ENCODE measurements around the gene PRR22. TPM values are rescaled to one million over a fixed set of nuclear protein-coding genes. Genes with fewer than 3 reads are reported as not detected.

Gene PRR22
- total and polyA plus RNA-seq, 9 of the 15 experiments (the other 6 are each of a cell fraction or from before 2014, with no cell fraction given), result 0.03 to 12.0 (median 2.0) TPM; not detected in 1

DNA sequence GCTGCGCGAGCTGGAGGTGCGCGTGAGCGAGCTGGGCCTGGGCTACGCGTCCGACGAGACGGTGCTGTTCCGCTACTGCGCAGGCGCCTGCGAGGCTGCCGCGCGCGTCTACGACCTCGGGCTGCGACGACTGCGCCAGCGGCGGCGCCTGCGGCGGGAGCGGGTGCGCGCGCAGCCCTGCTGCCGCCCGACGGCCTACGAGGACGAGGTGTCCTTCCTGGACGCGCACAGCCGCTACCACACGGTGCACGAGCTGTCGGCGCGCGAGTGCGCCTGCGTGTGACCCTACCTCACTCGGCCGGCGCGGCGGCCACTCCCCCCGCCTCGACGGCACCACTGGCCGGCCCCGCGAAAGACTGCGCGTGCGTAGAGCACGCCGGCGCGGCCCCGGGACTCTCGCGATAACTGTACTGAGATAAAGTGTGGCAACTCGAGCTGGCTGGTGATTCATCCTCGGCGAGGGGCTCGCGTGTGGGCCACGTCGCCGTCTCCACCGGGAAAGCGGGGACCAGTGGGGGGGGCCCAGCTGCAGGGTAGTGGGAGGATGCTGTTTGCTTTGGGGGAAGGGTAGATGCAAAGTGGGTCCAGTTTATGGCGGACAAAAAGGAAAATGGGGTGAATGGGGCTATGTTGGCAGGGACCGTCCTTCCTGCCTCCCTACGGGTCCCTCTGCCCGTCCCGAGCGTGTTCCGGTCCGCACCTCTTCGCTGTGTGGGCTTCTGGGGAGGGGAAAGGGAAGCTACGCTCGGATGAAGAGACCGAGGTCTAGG is 43.5 kb upstream of the PRR22 start (continued):
- TF ChIP-seq GTF2F1 (IDR thresholded peaks at IDR 0.05; ENCODE audit: low read depth, low read length) (peak; percentile 88; the same call in 1 of the 2 replicates), MCM2 (IDR thresholded peaks at IDR 0.05; ENCODE audit: low read depth) (no peak), NFIC (IDR thresholded peaks at IDR 0.05) (peak; percentile 94), ZBTB7A (IDR thresholded peaks at IDR 0.05; ENCODE audit: borderline replicate concordance, control insufficient read depth, low read depth, low read length) (peak; percentile 94), RBBP5 (IDR thresholded peaks at IDR 0.05; ENCODE audit: borderline replicate concordance, insufficient read depth, low read length, poor library complexity, severe bottlenecking) (peak; percentile 66), SMAD2 (IDR thresholded peaks at IDR 0.05; ENCODE audit: low read depth, low read length) (no peak), CHD2 (IDR thresholded peaks at IDR 0.05; ENCODE audit: low read depth, low read length) (peak; percentile 100), ZNF76 (CRISPR knock-in tag; IDR thresholded peaks at IDR 0.05; ENCODE audit: borderline replicate concordance) (peak; percentile 40; the same call in 1 of the 2 replicates)
- TF ChIP-seq, protein P1, sequence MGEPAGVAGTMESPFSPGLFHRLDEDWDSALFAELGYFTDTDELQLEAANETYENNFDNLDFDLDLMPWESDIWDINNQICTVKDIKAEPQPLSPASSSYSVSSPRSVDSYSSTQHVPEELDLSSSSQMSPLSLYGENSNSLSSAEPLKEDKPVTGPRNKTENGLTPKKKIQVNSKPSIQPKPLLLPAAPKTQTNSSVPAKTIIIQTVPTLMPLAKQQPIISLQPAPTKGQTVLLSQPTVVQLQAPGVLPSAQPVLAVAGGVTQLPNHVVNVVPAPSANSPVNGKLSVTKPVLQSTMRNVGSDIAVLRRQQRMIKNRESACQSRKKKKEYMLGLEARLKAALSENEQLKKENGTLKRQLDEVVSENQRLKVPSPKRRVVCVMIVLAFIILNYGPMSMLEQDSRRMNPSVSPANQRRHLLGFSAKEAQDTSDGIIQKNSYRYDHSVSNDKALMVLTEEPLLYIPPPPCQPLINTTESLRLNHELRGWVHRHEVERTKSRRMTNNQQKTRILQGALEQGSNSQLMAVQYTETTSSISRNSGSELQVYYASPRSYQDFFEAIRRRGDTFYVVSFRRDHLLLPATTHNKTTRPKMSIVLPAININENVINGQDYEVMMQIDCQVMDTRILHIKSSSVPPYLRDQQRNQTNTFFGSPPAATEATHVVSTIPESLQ (CRISPR knock-in tag; IDR thresholded peaks at IDR 0.05), result peak; percentile 86; the same call in 1 of the 2 replicates
- TF ChIP-seq, protein P2, sequence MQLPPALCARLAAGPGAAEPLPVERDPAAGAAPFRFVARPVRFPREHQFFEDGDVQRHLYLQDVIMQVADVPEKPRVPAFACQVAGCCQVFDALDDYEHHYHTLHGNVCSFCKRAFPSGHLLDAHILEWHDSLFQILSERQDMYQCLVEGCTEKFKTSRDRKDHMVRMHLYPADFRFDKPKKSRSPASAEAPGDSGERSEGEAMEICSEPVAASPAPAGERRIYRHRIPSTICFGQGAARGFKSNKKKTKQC (CRISPR knock-in tag; IDR thresholded peaks at IDR 0.05), result peak; percentile 76
- TF ChIP-seq, protein P3, sequence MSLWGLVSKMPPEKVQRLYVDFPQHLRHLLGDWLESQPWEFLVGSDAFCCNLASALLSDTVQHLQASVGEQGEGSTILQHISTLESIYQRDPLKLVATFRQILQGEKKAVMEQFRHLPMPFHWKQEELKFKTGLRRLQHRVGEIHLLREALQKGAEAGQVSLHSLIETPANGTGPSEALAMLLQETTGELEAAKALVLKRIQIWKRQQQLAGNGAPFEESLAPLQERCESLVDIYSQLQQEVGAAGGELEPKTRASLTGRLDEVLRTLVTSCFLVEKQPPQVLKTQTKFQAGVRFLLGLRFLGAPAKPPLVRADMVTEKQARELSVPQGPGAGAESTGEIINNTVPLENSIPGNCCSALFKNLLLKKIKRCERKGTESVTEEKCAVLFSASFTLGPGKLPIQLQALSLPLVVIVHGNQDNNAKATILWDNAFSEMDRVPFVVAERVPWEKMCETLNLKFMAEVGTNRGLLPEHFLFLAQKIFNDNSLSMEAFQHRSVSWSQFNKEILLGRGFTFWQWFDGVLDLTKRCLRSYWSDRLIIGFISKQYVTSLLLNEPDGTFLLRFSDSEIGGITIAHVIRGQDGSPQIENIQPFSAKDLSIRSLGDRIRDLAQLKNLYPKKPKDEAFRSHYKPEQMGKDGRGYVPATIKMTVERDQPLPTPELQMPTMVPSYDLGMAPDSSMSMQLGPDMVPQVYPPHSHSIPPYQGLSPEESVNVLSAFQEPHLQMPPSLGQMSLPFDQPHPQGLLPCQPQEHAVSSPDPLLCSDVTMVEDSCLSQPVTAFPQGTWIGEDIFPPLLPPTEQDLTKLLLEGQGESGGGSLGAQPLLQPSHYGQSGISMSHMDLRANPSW (CRISPR knock-in tag; IDR thresholded peaks at IDR 0.05), result peak; percentile 36; the same call in 1 of the 2 replicates
- TF ChIP-seq, protein P4, sequence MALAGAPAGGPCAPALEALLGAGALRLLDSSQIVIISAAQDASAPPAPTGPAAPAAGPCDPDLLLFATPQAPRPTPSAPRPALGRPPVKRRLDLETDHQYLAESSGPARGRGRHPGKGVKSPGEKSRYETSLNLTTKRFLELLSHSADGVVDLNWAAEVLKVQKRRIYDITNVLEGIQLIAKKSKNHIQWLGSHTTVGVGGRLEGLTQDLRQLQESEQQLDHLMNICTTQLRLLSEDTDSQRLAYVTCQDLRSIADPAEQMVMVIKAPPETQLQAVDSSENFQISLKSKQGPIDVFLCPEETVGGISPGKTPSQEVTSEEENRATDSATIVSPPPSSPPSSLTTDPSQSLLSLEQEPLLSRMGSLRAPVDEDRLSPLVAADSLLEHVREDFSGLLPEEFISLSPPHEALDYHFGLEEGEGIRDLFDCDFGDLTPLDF (CRISPR knock-in tag; IDR thresholded peaks at IDR 0.05), result peak; percentile 89
- TF ChIP-seq, protein P5, sequence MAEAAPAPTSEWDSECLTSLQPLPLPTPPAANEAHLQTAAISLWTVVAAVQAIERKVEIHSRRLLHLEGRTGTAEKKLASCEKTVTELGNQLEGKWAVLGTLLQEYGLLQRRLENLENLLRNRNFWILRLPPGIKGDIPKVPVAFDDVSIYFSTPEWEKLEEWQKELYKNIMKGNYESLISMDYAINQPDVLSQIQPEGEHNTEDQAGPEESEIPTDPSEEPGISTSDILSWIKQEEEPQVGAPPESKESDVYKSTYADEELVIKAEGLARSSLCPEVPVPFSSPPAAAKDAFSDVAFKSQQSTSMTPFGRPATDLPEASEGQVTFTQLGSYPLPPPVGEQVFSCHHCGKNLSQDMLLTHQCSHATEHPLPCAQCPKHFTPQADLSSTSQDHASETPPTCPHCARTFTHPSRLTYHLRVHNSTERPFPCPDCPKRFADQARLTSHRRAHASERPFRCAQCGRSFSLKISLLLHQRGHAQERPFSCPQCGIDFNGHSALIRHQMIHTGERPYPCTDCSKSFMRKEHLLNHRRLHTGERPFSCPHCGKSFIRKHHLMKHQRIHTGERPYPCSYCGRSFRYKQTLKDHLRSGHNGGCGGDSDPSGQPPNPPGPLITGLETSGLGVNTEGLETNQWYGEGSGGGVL (CRISPR knock-in tag; IDR thresholded peaks at IDR 0.05), result no peak
- TF ChIP-seq, protein P6, sequence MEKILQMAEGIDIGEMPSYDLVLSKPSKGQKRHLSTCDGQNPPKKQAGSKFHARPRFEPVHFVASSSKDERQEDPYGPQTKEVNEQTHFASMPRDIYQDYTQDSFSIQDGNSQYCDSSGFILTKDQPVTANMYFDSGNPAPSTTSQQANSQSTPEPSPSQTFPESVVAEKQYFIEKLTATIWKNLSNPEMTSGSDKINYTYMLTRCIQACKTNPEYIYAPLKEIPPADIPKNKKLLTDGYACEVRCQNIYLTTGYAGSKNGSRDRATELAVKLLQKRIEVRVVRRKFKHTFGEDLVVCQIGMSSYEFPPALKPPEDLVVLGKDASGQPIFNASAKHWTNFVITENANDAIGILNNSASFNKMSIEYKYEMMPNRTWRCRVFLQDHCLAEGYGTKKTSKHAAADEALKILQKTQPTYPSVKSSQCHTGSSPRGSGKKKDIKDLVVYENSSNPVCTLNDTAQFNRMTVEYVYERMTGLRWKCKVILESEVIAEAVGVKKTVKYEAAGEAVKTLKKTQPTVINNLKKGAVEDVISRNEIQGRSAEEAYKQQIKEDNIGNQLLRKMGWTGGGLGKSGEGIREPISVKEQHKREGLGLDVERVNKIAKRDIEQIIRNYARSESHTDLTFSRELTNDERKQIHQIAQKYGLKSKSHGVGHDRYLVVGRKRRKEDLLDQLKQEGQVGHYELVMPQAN (IDR thresholded peaks at IDR 0.05; ENCODE audit: borderline replicate concordance), result peak; percentile 18; the same call in 1 of the 2 replicates

All from K562 (cell line).